HG03280 (cell line): ENCODE data around the gene C1QTNF8.

Experiments
- ATAC-seq: cut with Tn5 transposase; IDR thresholded peaks from one replicate; pipeline ENCODE4 v1.9.1; 2021; ENCODE audit warnings: mild to moderate bottlenecking, moderate library complexity; ENCODE audit not compliant: unreplicated experiment

The C1QTNF8 gene

DNA sequence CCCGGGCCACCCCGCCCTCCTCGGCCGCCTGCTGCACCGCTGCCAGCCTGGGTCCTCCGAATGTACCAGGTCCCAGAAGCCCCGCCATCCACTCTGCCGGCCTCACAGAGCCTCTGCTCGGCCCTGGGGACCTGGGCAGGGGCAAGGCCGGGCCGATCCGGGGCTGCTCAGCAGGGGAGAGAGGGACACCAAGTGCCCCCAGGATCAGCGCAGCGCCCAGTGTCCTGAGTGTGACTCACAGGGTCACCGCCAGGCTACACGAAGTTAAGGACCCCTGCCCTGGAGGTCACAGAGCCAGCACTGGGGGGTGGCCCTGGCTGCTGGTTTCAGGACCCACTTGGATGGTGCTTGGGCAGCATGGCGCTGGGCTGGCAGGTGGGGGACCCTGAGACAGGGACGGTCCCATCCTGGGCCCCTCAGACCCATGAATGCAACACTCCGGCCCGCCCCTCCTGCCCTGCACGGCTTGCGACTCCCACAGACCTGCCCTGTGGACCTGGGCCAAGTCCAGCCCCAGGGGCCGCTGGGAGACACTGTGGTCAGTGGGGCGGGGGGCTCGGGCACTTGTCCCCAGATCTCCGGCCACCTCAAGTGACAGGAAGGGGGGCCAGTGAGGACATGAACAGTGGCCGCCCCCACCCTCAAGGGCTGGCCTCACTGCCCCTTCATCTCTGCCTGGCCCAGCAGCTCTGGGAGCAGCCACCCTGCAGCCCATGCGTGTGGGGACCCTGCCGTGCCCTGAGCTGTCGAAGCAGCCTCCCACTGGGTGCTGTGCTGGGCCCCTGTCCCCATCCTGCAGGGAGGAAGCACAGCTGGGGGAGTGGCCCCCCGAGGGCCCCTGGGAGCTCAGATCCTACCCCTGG lies 46.7 kb downstream of the C1QTNF8 start:
- no peak for ATAC-seq

DNA sequence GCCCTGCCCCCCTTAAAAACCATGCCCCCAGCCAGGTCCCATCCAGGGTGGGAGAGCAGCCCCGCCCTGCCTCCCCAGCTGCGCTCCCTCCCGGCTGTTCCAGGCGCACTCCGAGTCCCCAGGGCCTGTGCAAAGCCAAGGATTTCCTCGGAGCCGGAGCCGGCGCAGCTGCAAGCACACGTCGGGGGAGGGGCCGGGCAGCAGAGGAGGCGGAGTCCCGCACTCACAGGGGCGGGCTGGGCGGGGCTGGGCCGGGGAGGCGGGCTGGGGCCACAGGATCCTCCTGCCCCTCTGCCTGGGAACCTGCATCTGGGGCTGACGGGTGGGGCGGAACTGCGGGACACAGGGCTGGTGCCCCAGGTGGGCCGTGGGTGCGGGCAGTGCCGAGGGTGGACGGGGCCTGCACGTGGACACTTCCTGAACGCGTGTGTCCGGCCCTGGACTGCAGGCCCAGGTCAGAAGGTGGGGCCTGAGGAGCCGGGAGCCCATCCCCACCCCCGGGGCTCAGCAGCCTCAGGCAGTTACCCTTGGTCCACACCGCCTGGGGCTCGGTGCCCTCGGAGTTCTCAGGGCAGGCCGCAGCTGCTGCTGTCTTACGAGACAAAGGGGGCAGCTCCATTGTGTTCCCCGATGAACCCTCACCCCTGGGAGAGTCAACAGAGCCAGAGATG lies 47.5 kb downstream of the C1QTNF8 start:
- no peak for ATAC-seq

DNA sequence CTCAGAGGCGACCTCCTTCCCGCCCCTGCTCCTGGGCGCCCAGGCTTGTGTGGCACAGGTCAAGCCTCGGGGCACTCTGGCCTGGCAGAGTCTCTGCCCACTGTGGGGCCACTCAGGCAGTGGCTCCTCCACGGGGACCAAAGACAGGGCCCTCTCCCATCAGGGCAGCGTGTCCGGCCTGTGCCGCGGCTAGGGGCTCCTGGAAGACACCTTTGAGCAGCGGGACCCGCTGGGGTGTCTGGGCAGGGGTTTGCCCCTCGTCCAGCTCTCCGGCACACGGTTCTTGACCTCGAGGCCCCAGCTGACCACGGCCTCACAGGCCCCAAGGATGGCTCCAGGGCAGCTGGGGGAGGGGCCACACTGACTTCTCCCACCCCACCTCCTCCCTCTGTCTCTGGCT lies 48.2 kb downstream of the C1QTNF8 start:
- ATAC-seq, result no peak

DNA sequence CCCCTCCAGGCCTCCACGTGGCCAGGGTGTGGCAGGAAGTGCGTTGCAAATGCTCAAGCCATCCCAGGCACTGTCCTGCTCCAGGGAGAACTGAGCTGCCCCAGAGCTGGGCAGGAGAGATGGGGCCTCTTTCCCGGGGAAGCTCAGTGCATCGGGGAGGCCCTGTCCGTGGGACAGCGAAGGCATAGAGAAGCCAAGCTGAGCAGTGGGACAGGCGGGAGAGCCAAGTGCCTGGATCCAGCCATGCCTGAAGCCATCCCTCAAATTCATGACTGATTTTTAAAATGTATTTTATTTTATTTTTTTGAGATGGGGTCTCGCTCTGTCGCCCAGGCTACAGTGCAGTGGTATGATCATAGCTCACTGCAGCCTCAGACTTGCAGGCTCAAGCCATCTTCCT lies 48.9 kb downstream of the C1QTNF8 start:
- no peak for ATAC-seq

DNA sequence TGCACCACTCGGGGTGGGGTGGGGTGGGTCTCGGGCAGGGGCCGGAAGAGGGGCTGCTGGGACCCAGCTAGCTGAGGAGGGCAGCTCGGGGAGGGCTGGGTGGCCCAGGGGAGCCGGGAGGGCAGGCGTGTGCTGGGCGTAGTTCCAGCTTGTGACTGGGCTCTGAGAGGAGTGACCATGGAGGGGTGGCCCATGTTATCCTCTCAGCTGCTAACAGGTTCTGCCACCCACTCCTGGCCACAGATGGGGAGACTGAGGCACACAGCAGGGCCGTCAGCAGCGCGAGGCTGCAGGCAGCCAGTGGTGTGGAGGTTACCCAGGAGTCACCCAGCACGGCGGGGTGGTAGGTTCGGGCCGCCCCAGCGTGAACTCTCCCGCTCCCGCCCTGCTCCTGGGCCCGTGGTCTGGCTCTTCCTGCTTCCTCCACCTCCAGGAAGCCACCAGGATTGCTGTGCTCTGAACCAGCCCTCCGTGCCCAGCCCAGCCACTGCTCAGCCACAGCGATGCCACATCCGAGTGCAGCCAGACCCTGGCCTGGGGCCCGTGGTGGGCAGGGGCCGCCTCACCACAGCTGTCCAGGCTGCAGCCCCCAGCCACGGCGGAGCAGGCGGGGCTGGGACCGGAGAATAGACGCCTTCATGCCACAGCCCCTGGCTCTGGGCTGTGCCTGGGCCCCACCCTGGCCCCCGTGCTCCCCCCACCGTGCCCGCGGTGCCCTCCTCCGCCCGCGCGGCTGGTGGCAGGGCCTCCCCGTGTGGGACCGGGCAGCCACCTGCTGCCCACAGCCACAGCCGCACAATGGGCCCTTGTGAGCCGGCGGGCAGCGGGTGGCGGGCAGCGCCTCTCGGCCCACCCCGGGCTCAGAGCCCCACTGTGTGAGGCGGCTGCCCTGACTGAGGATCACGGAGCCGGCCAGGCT lies 49.8 kb downstream of the C1QTNF8 start:
- ATAC-seq, result no peak

DNA sequence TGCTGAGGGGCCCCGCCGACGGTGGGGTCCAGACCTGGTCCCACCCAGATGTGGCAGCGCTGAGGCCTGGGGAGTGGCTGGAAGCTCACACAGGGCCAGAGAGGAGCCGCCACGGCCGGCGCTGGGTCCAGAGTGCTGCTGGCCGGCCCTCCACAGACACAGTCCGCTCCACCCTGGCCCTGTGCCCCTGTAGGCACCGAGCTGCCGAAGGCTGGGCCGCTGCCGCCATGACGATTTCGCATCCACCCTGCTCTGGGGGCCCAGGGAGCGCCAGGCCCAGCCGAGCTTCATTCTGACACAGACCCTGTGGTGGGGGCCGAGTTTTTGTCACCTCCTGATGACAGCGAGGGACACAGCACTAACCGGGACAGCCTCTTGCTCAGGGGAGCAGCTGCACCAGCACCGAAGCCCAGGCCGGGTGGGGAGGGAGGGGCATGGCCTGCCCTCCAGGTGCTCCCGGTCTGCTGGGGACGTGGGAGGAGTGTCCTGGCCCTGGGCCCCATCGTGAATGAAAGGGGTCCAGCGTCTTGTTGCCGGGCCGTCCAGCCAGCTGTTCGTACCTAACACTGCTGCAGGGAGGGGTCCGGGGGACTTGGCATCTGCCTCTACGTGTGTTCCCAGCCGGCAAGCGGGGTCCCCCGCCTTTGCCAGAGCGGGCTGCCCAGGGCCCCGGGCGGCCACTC lies 50.6 kb downstream of the C1QTNF8 start:
- no peak for ATAC-seq

DNA sequence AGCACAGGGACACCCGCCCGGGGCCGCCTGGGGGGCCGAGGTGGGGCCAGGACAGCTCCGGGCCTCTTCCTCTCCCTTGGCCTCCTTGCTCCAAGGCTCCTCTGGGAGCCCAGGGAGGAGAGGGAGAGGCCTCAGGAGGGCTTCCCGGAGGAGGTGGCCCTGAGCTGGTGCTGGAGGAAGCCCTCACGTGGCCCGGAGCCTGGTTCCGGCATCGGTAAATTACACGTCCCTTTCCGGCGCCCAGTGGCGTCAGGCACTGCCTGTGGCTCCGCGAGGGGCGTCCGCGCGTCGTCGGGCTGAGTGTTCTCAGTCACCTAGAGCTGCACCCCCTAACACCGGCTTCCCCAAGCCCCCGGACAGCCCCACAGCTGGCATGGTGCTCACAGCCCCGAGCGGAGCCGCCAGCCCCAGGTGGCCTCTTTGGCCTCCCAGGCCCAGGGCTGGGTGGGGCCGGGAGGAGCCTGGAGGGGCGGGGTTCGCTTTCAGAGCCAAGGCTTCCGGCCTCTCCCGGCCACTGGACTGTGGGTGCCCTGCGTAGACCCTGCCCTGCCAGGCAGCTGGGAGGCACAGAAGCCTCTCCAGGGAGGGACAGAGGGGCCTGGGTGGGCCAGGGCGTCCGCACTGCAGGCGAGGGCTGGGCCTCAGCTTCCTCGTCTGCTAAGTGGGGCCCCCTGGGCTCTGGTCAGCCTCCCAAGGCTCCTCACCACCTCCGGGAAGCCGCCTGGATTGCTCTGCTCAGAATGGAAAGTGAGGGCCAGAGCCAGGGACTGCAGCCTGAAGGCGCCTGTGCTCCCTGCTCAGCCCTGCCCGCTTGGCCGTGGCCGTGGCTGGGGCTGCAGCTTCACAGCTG lies 51.4 kb downstream of the C1QTNF8 start:
- no peak for ATAC-seq

DNA sequence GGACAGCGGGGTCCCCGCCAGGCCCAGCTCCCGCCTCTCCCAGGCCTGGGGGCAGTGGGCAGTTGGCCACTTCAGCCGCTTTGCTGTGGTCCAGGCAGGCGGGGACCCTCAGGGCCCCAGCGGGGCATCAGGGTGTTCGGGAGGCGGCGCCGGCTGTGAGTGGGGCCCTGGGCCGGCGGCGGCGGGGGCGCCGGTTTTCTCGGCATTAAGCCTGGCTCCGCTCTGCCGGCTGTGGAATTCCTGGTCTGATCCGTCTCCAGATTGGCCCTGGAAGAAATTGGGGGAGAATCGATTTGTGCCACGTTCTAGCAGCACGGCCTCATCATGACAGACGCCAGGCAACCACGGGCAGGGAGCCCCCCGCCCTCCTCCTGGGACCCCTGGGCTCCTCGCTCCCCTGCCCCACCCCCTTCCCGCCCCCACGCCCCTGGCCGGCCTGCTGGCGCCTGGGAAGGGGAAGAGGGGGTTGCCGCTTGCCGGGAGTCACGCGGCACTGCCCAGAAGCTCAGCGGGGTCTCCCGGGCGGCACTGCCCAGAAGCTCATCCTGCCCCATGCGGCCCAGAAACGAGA lies 52.1 kb downstream of the C1QTNF8 start:
- no peak for ATAC-seq

DNA sequence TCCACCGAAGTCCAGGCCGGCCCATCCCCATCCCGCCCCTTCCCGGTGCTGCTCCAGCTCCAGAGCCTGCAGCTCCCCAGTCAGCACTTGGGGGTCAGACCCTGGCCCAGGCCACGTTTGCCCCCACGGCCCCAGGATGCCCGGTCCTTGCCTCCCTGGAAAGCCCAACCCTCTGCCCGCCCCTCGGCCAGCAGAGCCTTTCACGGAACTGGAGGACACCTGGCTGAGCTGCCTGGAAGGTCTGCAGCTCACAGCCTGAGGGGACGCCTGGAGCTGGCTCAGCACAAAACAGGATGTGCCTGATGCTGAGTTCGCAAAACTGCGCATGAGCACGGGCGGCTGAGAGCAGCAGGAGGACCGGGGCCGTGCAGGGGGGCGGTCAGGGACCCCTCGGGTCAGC lies 53.2 kb downstream of the C1QTNF8 start:
- no peak for ATAC-seq

DNA sequence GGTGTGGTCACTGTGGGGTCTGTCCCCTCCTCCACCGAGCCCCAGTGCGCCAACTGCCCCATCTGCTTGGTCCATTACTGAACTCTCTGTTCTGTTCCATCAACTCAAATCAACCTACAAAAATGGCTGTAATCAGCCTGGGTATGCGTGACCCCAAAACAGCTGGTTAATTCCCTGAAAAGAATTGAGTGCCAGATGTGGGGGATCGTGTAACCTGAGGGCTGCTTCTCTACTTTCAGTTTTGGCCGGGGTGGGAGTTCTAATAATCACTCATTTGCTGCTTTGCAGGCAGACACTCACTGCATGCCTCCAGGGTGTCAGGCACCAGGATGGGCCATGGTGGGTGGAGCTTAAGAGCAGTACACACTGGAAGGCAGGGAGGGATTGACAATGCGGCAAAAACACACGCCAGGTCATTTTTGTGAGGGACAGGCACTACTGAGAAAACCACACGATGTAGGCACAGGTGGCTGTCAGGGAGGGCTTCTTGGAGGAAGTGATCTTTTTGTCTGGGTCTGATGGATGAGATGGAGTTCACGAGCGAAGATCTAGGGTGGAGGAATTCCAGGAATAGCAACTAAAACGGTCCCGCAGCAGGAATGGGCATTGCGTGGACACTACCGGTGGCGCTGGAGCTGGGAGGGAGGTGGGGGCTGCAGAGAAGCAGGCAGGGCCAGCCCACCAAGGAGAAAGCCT lies 53.8 kb downstream of the C1QTNF8 start:
- ATAC-seq, result no peak

DNA sequence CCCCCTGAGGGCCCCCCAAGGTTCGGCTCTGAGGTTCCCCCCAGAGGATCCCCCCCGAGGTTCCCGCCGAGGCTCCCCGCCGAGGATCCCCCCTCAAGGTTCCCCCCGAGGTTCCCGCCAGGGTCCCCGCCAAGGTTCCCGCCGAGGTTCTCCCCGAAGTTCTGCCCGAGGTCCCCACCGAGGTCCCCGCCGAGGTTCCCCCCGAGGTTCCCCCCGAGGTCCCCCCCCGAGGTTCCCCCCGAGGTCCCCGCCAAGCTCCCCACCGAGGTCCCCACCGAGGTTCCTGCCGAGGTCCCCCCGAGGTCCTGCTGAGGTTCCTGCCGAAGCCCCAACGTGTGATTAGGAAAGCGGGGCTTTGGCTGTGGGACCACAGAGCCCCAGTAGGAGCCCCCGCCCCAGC lies 55.7 kb downstream of the C1QTNF8 start:
- no peak for ATAC-seq

DNA sequence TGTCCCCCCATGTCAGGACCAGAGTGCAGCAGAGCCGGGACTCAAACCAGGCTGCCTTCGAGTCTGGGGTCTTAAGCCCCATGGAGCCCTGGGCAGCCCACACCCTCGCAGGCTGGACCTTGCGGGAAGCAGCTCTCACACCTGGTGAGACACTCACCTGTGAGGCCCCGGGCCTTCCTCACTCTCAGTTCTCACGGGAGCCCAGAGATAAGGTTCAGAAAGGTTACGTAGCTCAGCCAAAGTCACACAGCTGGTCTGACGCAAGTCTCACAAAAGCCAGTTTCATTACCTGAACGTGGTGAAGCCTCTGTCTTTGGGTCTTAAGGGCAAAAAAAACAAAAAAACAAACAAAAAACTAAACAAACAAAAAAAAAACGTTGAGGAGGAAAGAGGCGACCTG lies 56.3 kb downstream of the C1QTNF8 start:
- no peak for ATAC-seq

DNA sequence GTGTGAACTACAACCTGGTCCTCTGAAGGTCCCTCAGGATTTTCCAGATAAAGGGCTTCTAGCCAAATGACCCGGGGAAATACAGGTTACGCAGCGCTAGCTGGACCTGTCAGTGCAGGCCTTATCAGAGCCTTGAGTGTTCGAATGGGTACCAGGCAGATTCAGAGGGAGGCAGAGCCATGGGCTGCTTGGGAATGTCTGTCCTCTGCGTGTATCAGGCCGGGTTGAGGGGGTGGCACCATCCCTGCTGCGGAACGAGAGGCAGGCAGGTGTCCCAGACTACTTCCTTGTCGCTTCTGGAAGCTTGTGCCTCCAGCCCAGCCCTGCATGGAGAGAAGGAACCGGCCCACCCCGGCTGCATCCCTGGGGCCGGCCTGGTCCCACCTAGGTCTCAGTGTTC lies 57.1 kb downstream of the C1QTNF8 start:
- ATAC-seq, result no peak
